Measurements from ENCODE around the gene BIN1. TPM values are rescaled to one million over a fixed set of nuclear protein-coding genes. Genes with fewer than 3 reads are reported as not detected.

BIN1 gene
- total RNA-seq, 1 donor from 2014 or later: 15.8 TPM

- Histone ChIP-seq H3K27ac (replicated peaks) (no peak overlapping the region), H3K36me3 (no peaks in the 10 kb centered on the region), H3K4me1 (peaks cover 15% of the 10 kb centered on the region), H3K9me3 (replicated peaks) (no peaks in the 10 kb centered on the region), H3K27me3 (ENCODE audit: low read depth) (no peaks in the 10 kb centered on the region), H3K4me3 (no peak overlapping the region)
- intact Hi-C loops (cut with micrococcal nuclease): no loop called here
- TF ChIP-seq, protein P1, sequence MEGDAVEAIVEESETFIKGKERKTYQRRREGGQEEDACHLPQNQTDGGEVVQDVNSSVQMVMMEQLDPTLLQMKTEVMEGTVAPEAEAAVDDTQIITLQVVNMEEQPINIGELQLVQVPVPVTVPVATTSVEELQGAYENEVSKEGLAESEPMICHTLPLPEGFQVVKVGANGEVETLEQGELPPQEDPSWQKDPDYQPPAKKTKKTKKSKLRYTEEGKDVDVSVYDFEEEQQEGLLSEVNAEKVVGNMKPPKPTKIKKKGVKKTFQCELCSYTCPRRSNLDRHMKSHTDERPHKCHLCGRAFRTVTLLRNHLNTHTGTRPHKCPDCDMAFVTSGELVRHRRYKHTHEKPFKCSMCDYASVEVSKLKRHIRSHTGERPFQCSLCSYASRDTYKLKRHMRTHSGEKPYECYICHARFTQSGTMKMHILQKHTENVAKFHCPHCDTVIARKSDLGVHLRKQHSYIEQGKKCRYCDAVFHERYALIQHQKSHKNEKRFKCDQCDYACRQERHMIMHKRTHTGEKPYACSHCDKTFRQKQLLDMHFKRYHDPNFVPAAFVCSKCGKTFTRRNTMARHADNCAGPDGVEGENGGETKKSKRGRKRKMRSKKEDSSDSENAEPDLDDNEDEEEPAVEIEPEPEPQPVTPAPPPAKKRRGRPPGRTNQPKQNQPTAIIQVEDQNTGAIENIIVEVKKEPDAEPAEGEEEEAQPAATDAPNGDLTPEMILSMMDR (IDR thresholded peaks at IDR 0.05; ENCODE audit: borderline replicate concordance): no peak
- no peak for DNase-seq
Measured at GRCh38 chr2:127076290-127076689, 30.7 kb downstream of the BIN1 start.

DNA sequence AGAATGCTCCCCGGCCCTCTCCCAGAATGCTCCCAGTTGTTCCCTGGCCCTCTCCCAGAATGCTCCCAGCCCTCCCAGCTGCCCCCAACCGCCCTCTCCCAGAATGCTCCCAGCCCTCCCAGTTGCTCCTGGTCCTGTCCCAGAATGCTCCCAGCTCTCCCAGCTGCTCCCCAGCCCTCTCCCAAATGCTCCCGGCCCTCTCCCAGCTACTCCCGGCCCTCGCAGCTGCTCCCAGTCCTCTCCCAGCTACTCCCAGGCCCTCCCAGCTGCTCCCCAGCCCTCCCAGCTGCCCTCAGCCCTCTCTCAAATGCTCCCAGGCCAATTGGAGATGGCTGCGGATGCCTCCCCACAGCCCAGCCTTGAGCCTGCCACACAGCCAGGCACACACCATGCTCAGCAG, 31.1 kb downstream of the BIN1 start:
- Histone ChIP-seq H3K4me3 (no peak overlapping the region), H3K36me3 (no peaks in the 10 kb centered on the region), H3K27ac (replicated peaks) (no peak overlapping the region), H3K27me3 (ENCODE audit: low read depth) (no peaks in the 10 kb centered on the region), H3K9me3 (replicated peaks) (no peaks in the 10 kb centered on the region), H3K4me1 (peaks cover 10% of the 10 kb centered on the region)
- intact Hi-C loops (cut with micrococcal nuclease): no loop called here
- DNase-seq: no peak
- TF ChIP-seq, protein P1 (IDR thresholded peaks at IDR 0.05; ENCODE audit: borderline replicate concordance): no peak

DNA sequence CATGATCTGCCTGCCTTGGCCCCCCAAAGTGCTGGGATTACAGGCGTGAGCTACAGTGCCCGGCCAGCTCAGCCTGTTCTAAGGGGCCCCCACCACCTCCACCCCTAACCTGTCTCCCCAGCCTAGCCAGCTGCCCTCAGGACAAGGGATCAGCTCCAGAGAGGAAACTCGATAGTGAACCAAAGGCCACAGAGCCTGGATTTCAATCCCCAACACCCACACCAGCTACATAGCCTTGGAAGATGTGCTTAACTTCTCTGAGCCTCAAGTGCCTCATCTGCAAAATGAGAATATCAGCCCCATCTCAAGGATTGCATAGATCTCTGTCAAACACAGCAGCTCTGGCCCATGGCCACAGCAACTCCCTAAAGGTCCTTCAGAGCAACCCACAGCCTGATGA, 32.0 kb downstream of the BIN1 start:
- Histone ChIP-seq H3K4me1 (peaks cover 8% of the 10 kb centered on the region), H3K9me3 (replicated peaks) (no peaks in the 10 kb centered on the region), H3K36me3 (no peaks in the 10 kb centered on the region), H3K27ac (replicated peaks) (no peak overlapping the region), H3K4me3 (no peak overlapping the region), H3K27me3 (ENCODE audit: low read depth) (no peaks in the 10 kb centered on the region)
- intact Hi-C loops (cut with micrococcal nuclease): no loop called here
- DNase-seq: no peak
- TF ChIP-seq, protein P1 (IDR thresholded peaks at IDR 0.05; ENCODE audit: borderline replicate concordance): no peak

DNA sequence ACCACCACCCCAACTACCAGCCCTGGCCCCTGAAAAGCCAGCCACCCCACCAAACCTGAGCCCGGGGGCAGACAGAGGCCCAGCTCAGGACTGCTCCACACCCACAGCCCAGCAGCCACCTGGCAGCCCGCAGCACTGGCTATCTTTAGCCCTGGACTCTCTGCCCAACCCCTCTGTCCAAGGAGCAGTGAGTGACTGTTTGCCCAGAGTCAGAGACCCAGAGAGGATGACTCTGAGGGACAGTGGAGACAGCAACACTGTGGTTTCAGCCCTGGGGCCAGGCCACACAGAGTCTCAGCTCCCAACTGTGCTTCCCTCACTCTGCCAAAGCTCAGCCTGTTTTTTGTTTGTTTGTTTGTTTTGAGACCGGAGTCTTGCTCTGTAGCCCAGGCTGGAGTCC, 32.6 kb downstream of the BIN1 start:
- TF ChIP-seq, protein P1 (IDR thresholded peaks at IDR 0.05; ENCODE audit: borderline replicate concordance): no peak
- no peaks in the 10 kb centered on the region for H3K27me3 ChIP-seq (ENCODE audit: low read depth)
- H3K27ac ChIP-seq (replicated peaks): no peak overlapping the region
- no peak overlapping the region for H3K4me3 ChIP-seq
- no peak for DNase-seq
- no peaks in the 10 kb centered on the region for H3K36me3 ChIP-seq
- no peaks in the 10 kb centered on the region for H3K9me3 ChIP-seq (replicated peaks)
- intact Hi-C loops (cut with micrococcal nuclease): no loop called here
- H3K4me1 ChIP-seq: peaks cover 8% of the 10 kb centered on the region

DNA sequence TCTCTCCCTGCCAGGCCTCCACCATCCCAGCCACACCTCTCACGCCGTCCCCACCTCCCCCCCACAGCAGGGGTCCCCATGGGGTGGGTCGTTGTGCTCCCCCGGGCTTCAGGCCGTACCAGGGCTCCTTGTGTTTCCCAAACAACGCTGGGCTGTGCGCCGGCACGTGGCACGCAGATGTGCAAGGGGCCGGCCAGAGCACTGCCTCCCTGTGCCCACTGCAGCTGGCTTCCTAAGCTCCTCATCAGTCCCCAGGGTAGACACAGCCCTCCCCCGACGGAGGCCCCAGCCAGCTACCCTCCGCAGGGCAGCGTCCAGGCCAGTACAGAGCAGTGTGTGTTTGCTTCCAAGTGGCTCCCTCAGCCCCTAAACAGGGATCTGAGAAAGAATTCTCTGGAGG, 34.0 kb downstream of the BIN1 start:
- H3K36me3 ChIP-seq: no peaks in the 10 kb centered on the region
- H3K4me3 ChIP-seq: no peak overlapping the region
- TF ChIP-seq, protein P1 (IDR thresholded peaks at IDR 0.05; ENCODE audit: borderline replicate concordance): no peak
- H3K27me3 ChIP-seq (ENCODE audit: low read depth): no peaks in the 10 kb centered on the region
- peaks cover 8% of the 10 kb centered on the region for H3K4me1 ChIP-seq
- DNase-seq: no peak
- intact Hi-C loops (cut with micrococcal nuclease): no loop called here
- no peak overlapping the region for H3K27ac ChIP-seq (replicated peaks)
- no peaks in the 10 kb centered on the region for H3K9me3 ChIP-seq (replicated peaks)

- Histone ChIP-seq H3K27me3 (ENCODE audit: low read depth) (no peaks in the 10 kb centered on the region), H3K27ac (replicated peaks) (no peak overlapping the region), H3K4me1 (peaks cover 14% of the 10 kb centered on the region), H3K9me3 (replicated peaks) (no peaks in the 10 kb centered on the region), H3K4me3 (no peak overlapping the region), H3K36me3 (no peaks in the 10 kb centered on the region)
- DNase-seq: no peak
- intact Hi-C loops (cut with micrococcal nuclease): no loop called here
- TF ChIP-seq, protein P1 (IDR thresholded peaks at IDR 0.05; ENCODE audit: borderline replicate concordance): no peak
Measured at GRCh38 chr2:127072396-127072795, 34.6 kb downstream of the BIN1 start.
